Activated CD8-positive, alpha-beta memory T cell treated with anti-CD3 and anti-CD28 coated beads, Interleukin-2, amount 10 ng/mL, durations not matched to agents 7 days and 5 days (primary cell): ENCODE results near the gene CPNE7. TPM values are rescaled to one million over a fixed set of nuclear protein-coding genes. Genes with fewer than 3 reads are reported as not detected.
"Not testable (repeated sequence)": the region's sequence is repeated elsewhere in the genome, so short reads cannot be mapped to it uniquely, and the experiment has no call there.

Source experiments
- ATAC-seq: fragments of 150-1000 bp; cut with Tn5 transposase; one replicate; pipeline ENCODE4 v1.10.0; 2021; ENCODE audit warnings: moderate library complexity
- CTCF ChIA-PET: fragments of 350-600 bp; sonication (Branson Sonifier 250); formaldehyde crosslinking; loops from one replicate; lab custom pipeline; 2021; ENCODE audit warnings: antibody characterized with exemption; lab: Charles Lee
- DNase-seq: peaks from one replicate; pipeline ENCODE4 v3.0.0-alpha.2; 2020
- H3K27ac Mint-ChIP-seq: one replicate; pipeline ENCODE4 v1.8.0; 2021; ENCODE audit warnings: mild to moderate bottlenecking, mixed read lengths
- H3K27me3 Mint-ChIP-seq: one replicate; pipeline ENCODE4 v1.8.0; 2021; ENCODE audit warnings: mixed read lengths
- H3K36me3 Mint-ChIP-seq: one replicate; pipeline ENCODE4 v1.8.0; 2021; ENCODE audit warnings: mild to moderate bottlenecking, mixed read lengths
- H3K4me1 Mint-ChIP-seq: one replicate; pipeline ENCODE4 v1.8.0; 2021; ENCODE audit warnings: mixed read lengths
- H3K4me3 Mint-ChIP-seq: one replicate; pipeline ENCODE4 v1.8.0; 2021; ENCODE audit warnings: mild to moderate bottlenecking, moderate library complexity, mixed read lengths
- H3K9me3 Mint-ChIP-seq: one replicate; pipeline ENCODE4 v1.8.0; 2022; ENCODE audit warnings: low read depth, mixed read lengths
- total RNA-seq, 2 experiments: library from RNA; stranded (reverse); gene quantifications; one replicate each; pipeline ENCODE4 v1.2.3, GENCODE V29; 2021

Gene CPNE7
- total RNA-seq, 2 experiments from 2014 or later, result 0.38 to 3.1 TPM

DNA sequence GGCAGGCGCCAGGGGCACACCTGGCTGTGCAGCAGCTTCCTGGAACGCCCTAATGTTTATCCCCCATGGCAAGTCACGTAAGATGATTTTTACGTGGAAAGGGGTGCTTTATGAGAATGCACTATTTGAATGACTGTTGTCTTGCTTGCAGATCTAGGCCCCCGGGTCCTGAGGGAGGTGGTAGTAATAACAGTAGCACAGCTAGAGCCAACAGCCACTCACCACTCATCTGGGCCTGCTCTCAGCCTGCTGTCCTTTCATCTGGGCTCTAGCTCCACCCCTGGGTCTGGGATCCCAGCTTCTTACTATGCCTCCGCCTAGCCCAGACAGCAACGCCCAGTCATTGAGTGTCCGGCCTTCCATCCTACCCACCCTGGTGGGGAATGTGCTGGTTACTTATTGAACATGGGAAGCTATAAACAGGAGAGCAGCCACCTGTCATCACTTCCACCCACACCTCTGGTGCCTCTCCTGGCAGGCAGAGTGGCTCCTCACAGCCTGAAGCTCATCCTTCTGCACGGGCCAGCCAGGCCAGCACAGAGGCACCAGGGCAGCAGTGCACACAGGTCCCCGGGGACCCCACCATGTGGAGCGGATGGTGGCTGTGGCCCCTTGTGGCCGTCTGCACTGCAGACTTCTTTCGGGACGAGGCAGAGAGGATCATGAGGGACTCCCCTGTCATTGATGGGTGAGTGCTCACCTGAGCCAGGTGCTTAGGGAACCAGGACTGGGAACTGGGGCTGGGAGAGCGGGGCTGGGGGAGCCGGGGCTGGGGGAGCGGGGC is 54.5 kb downstream of the CPNE7 start:
- CTCF ChIA-PET, result no interaction called here
- DNase-seq (no peak), ATAC-seq (no peak)
- H3K9me3 Mint-ChIP-seq, result no peaks in the 10 kb centered on the region
- peaks cover 3% of the 10 kb centered on the region for H3K27me3 Mint-ChIP-seq
- H3K27ac Mint-ChIP-seq, result no peak overlapping the region
- H3K4me1 Mint-ChIP-seq, result no peaks in the 10 kb centered on the region
- no peak overlapping the region for H3K4me3 Mint-ChIP-seq
- H3K36me3 Mint-ChIP-seq, result no peaks in the 10 kb centered on the region

DNA sequence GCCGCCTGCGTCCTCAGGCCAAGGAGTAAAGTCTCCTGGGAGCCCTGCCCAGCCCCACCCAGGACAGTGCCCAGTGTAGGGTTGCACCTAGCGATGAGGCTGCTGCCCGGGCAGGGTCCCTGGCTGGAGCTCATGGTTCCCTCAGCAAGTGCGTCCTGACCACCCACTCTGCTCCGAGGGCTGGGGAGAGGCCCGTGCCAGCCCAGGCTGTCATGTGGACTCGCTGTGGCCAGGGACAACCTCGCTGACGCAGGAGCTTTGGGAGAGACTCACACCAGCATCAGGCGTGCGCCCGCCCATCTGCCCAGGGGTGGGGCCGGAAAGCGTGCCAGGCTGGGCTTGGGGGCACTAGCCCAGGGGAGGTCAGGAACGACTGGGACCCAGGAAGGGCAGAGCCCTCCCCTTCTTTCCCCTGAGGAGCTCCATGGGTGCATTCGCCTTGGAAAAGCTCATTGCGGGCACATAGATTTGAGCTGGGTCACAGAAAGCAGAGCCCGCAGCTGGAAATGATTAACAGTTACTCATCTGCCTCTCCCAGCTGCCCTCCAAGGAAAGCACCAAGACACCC is 57.6 kb downstream of the CPNE7 start:
- DNase-seq (no peak), ATAC-seq (no peak)
- Mint-ChIP-seq H3K27ac (no peak overlapping the region), H3K4me3 (no peak overlapping the region), H3K4me1 (no peaks in the 10 kb centered on the region), H3K27me3 (no peaks in the 10 kb centered on the region), H3K9me3 (no peaks in the 10 kb centered on the region), H3K36me3 (no peaks in the 10 kb centered on the region)
- CTCF ChIA-PET, result interaction anchor here (1.0 to 1.2 kb wide), 2 partner anchors 10 to 13 kb away, joined by 3 read pairs; no protein-coding TSS in a partner anchor

DNA sequence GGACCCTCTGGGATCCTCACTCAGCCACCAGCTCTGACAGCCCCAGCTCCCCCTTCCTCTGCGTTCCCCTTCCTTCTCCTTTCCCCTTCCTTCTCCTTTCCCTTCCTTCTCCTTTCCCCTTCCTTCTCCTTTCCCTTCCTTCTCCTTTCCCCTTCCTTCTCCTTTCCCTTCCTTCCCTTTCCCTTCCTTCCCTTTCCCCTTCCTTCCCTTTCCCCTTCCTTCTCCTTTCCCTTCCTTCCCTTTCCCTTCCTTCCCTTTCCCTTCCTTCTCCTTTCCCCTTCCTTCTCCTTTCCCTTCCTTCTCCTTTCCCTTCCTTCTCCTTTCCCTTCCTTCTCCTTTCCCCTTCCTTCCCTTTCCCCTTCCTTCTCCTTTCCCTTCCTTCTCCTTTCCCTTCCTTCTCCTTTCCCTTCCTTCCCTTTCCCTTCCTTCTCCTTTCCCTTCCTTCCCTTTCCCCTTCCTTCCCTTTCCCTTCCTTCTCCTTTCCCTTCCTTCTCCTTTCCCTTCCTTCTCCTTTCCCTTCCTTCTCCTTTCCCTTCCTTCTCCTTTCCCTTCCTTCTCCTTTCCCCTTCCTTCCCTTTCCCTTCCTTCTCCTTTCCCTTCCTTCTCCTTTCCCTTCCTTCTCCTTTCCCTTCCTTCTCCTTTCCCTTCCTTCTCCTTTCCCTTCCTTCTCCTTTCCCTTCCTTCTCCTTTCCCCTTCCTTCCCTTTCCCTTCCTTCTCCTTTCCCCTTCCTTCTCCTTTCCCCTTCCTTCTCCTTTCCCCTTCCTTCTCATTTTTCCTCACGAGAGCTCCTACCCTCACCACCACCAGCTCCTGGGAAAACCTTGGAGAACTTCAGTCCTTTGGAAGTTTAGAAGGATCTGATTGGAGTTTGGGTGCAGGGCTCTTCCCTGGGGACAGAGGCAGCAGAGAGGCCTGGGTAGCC is 59.2 kb downstream of the CPNE7 start:
- DNase-seq, ATAC-seq, CTCF ChIA-PET, H3K4me1 Mint-ChIP-seq, H3K9me3 Mint-ChIP-seq, H3K27me3 Mint-ChIP-seq, H3K27ac Mint-ChIP-seq, H3K36me3 Mint-ChIP-seq, H3K4me3 Mint-ChIP-seq: not testable (repeated sequence)

DNA sequence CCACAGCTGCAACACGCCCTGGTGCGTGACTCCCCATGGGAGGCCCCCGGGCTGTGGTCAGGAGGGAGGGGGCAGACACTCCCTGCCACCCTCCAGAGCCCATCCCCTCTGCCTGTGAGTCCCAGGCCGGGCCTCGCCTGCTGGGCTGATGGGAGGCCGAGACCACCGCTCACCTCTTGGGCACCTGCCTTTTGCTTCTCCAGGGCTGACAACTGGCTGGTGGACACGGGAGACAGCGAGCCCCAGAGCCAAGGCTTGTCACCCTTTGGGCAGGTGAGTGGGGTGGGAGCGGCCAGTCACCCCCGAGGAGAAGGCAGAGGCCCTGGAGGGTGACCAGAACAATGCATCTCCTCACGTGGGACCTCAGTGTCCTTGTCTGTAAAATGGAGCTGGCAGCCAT is 61.1 kb downstream of the CPNE7 start:
- DNase-seq, result no peak
- no peaks in the 10 kb centered on the region for H3K27me3 Mint-ChIP-seq
- CTCF ChIA-PET, result no interaction called here
- H3K4me3 Mint-ChIP-seq, result no peak overlapping the region
- no peak overlapping the region for H3K27ac Mint-ChIP-seq
- H3K36me3 Mint-ChIP-seq, result no peaks in the 10 kb centered on the region
- H3K9me3 Mint-ChIP-seq, result no peaks in the 10 kb centered on the region
- peaks cover 7% of the 10 kb centered on the region for H3K4me1 Mint-ChIP-seq
- ATAC-seq, result no peak

DNA sequence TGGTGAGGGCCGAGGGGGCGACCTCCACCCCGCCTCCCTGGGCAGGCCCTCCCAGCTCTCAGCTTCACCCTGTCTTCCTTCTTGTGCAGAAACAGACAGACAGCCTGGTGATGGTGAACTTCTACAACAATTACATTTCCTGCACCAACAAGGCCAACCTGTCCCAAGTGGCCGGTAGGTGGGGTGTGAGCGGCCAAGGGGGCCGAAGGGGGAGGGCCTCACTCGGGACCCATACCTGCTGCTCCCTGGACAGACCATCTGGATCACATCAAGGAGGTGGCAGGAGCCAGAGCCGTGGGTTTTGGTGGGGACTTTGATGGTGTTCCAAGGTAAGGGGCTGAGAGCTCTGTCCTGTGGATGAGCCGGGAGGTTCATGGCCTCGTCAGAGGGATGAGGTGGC is 61.8 kb downstream of the CPNE7 start:
- Mint-ChIP-seq H3K27me3 (no peaks in the 10 kb centered on the region), H3K4me1 (peaks cover 7% of the 10 kb centered on the region), H3K4me3 (no peak overlapping the region), H3K36me3 (no peaks in the 10 kb centered on the region), H3K9me3 (no peaks in the 10 kb centered on the region), H3K27ac (no peak overlapping the region)
- DNase-seq (no peak), ATAC-seq (no peak)
- CTCF ChIA-PET, result no interaction called here

DNA sequence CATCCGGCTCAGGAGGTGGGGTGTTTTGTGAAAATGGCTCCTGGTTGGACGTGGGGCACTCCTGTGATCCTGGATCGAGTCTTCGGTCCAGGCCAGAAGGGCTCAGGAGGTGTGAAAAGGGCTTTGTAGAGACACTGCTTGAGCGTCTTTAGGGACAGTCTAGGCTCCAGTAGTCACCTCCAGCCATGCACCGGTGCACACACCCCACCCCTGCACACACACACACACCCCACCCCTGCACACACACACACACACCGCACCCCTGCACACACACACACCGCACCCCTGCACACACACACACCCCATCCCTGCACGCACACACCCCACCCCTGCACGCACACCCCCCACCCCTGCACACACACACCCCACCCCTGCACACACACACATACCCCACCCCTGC is 62.9 kb downstream of the CPNE7 start:
- H3K4me1 Mint-ChIP-seq, result peaks cover 7% of the 10 kb centered on the region
- H3K27ac Mint-ChIP-seq, result no peak overlapping the region
- CTCF ChIA-PET, result no interaction called here
- no peaks in the 10 kb centered on the region for H3K36me3 Mint-ChIP-seq
- no peaks in the 10 kb centered on the region for H3K9me3 Mint-ChIP-seq
- no peaks in the 10 kb centered on the region for H3K27me3 Mint-ChIP-seq
- DNase-seq, result no peak
- no peak for ATAC-seq
- no peak overlapping the region for H3K4me3 Mint-ChIP-seq

DNA sequence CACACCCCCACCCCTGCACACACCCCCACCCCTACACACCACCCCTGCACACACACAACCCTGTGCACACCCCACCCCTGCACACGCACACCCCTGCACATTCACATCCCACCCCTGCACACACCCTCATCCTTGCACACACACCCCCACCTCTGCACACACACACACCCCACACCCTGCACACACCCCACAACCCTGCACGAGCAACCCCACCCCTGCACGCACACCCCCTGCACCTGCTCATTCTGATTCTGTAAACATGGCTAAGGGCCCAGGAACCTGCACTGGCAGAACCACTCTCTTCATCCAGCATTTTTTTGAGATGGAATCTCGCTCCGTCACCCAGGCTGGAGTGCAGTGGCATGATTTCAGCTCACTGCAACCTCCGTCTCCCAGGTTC is 63.8 kb downstream of the CPNE7 start:
- DNase-seq, result no peak
- H3K4me1 Mint-ChIP-seq, result peaks cover 7% of the 10 kb centered on the region
- H3K27me3 Mint-ChIP-seq, result no peaks in the 10 kb centered on the region
- no peaks in the 10 kb centered on the region for H3K36me3 Mint-ChIP-seq
- no peak overlapping the region for H3K27ac Mint-ChIP-seq
- no peak for ATAC-seq
- H3K9me3 Mint-ChIP-seq, result no peaks in the 10 kb centered on the region
- H3K4me3 Mint-ChIP-seq, result no peak overlapping the region
- CTCF ChIA-PET, result no interaction called here

DNA sequence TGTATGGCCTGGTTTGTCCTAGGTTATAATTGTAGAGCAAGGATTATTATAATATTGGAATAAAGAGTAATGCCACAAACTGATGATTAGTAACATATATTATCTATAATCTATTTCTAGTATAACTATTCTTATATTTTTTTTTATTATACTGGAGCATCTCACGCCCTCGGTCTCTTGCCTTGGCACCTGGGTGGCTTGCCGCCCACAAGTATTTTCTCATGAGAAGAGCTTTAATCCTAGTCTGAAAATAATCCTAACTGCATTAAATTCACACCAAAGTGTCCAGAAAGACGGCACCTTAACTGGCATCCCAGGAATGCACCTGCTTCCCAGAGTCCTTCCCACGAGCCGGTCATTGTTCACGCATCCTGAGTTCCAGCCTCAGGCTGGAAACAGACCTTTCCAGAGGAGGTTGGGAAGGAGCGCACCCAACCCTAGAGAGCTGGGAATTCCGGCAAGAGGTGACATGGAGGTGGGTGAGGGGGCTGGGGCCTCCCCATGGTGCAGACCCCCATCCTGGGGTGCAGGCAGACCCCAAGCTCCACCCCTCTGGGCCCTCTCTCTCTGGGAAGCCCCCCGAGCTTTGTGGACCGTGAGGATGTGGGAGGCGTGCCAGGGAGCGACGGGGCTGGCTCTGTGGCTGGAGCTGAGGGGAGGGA is 66.0 kb downstream of the CPNE7 start:
- H3K27me3 Mint-ChIP-seq, result no peaks in the 10 kb centered on the region
- no peak for DNase-seq
- H3K27ac Mint-ChIP-seq, result no peak overlapping the region
- H3K36me3 Mint-ChIP-seq, result peaks cover 8% of the 10 kb centered on the region
- CTCF ChIA-PET, result interaction anchor here (1.0 to 1.7 kb wide), 4 partner anchors 12 to 42 kb away, joined by 3 to 7 read pairs (median 4); partner anchors contain the start of genes CHMP1A and SPATA33
- no peak overlapping the region for H3K4me3 Mint-ChIP-seq
- peaks cover 7% of the 10 kb centered on the region for H3K4me1 Mint-ChIP-seq
- ATAC-seq, result no peak
- H3K9me3 Mint-ChIP-seq, result no peaks in the 10 kb centered on the region

DNA sequence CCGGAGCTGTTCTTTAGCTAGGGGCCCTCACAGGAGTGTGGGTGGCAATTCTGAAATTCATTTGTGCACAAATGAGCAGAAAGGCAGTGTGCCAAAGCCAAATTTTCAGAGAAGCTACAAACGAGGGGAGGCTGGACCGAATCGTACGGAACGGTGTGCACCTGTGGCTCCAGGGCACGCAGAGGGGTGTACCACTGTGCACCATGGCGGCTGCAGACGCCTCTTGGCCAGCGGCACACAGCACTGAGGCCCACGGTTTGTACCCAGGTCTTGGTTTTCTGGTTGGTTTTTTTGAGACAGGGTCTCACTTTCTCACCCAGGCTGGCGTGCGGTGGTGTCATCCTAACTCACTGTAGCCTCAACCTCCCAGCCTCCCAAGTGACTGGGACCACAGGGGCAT is 67.0 kb downstream of the CPNE7 start:
- CTCF ChIA-PET, result interaction anchor here (1.1 to 1.7 kb wide), 2 partner anchors 9 to 41 kb away, joined by 3 to 5 read pairs; no protein-coding TSS in a partner anchor
- Mint-ChIP-seq H3K27ac (no peak overlapping the region), H3K27me3 (no peaks in the 10 kb centered on the region), H3K36me3 (peaks cover 14% of the 10 kb centered on the region), H3K9me3 (no peaks in the 10 kb centered on the region), H3K4me3 (no peak overlapping the region), H3K4me1 (peaks cover 7% of the 10 kb centered on the region)
- ATAC-seq (no peak), DNase-seq (no peak)

DNA sequence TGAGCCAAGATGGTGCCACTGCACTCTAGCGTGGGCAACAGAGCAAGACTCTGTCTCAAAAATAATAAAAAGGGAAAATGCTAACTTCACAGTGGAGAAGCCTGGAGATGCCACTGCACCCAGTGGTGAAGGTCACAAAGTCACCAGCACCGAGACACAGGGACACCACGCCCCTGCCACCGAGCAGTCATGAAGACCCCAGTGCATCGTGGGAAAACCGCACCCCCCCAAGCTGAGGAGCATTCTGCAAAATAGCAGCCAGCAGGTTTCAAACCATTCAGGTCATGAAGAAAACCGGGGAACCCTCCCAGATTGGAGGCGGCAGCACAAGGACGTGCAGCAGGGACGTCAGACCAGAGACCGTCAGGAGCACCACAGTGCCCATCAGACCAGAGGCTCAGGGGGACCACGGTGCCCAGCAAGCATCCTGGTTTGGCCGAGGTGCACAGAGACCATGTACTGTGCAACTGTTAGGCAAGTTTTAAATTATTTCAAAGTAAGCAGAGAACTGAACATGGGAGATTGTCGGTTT is 68.3 kb downstream of the CPNE7 start:
- H3K9me3 Mint-ChIP-seq, result no peaks in the 10 kb centered on the region
- CTCF ChIA-PET, result no interaction called here
- no peak overlapping the region for H3K4me3 Mint-ChIP-seq
- ATAC-seq, result no peak
- H3K27ac Mint-ChIP-seq, result no peak overlapping the region
- H3K4me1 Mint-ChIP-seq, result peaks cover 7% of the 10 kb centered on the region
- no peaks in the 10 kb centered on the region for H3K27me3 Mint-ChIP-seq
- peaks cover 19% of the 10 kb centered on the region for H3K36me3 Mint-ChIP-seq
- DNase-seq, result no peak

DNA sequence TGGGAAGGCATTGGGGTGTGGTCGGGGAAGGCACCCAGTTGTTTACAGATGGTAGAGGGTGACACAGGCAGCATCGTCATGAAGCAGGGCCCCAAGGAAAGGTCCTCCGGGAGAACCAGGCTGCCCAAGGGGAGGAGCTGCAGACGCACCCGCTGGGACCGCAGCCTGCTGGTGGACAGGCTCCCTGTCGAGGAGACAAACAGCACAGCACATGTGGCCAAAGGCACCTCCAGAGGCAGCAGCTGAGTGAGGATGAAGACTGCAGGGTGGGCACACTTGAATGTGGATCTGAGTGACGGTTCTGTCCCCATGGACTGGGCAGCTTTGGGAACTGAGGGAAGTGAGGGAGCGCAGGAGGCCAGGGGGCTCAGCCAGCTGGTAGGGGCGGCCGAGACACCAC is 69.6 kb downstream of the CPNE7 start:
- peaks cover 7% of the 10 kb centered on the region for H3K4me1 Mint-ChIP-seq
- CTCF ChIA-PET, result no interaction called here
- H3K27ac Mint-ChIP-seq, result no peak overlapping the region
- no peaks in the 10 kb centered on the region for H3K27me3 Mint-ChIP-seq
- H3K36me3 Mint-ChIP-seq, result peaks cover 26% of the 10 kb centered on the region
- ATAC-seq, result no peak
- DNase-seq, result no peak
- no peak overlapping the region for H3K4me3 Mint-ChIP-seq
- no peaks in the 10 kb centered on the region for H3K9me3 Mint-ChIP-seq

DNA sequence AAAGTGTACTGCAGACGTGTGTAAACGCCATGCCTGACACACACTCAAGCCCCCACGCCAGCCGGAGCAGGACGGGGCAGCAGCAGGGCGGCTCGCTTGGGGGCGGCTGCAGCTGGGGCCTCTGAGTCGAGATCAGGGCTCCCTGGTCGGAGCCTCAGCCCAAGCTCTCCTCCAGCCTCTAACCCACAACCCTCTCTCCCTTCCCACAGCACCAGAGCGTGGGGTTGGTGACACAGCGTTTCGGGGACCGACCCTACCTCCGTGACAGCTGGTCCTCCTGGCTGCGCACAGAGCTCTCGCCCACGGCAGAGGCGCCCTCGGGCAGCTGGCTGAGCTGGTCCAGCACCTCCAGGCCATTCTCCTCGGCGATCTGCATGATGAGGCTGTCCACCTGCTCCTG is 70.7 kb downstream of the CPNE7 start:
- Mint-ChIP-seq H3K4me3 (no peak overlapping the region), H3K27ac (no peak overlapping the region), H3K9me3 (no peaks in the 10 kb centered on the region), H3K27me3 (no peaks in the 10 kb centered on the region), H3K4me1 (no peaks in the 10 kb centered on the region), H3K36me3 (peaks cover 28% of the 10 kb centered on the region)
- CTCF ChIA-PET, result interaction anchor here (1.0 kb wide), 1 partner anchor 13 kb away, joined by 3 read pairs; no protein-coding TSS in a partner anchor
- ATAC-seq, result no peak
- DNase-seq, result no peak
